A549 (cell line): ENCODE measurements around the gene QPRT. TPM values are rescaled to one million over a fixed set of nuclear protein-coding genes. Genes with fewer than 3 reads are reported as not detected.
"Not testable (repeated sequence)": the region's sequence is repeated elsewhere in the genome, so short reads cannot be mapped to it uniquely, and the experiment has no call there.

ENCODE experiments used
- ATAC-seq, 2 experiments: fragments of 200-7000 bp in 1 of 2; fragments of >200 bp in 1 of 2; cut with Nextera tagmentation in 1 of 2; cut with Tn5 transposase in 1 of 2; 3 replicates each; pipeline versions ENCODE4 v1.8.0 to v1.9.1; 2018 to 2020; ENCODE audit warnings: mild to moderate bottlenecking in 1 of 2, moderate library complexity in 1 of 2
- CTCF ChIA-PET: fragments of 300-600 bp; sonication (Branson Sonifier 250); formaldehyde crosslinking; extraction: SDS; loops from one replicate; lab custom pipeline; 2021; ENCODE audit warnings: antibody characterized with exemption, inconsistent platforms; lab: Yijun Ruan, JAX
- POLR2A ChIA-PET: fragments of 350-600 bp; formaldehyde crosslinking; extraction: SDS; loops from one replicate; lab custom pipeline; 2021; ENCODE audit warnings: antibody characterized with exemption, inconsistent platforms; lab: Yijun Ruan, JAX
- DNase-seq, 2 experiments: peaks; one replicate each; pipeline versions ENCODE4 v3.0.0 to v3.0.0-alpha.2; 2011 to 2016; ENCODE audit warnings: low read depth in 1 of 2, low spot score in 1 of 2
- FAIRE-seq: peaks from 2 replicates; lab custom pipeline; 2011; peaks lifted over from hg19 to GRCh38; lab: Jason Lieb, UNC
- H3K27ac ChIP-seq, 2 experiments: fragments of >200 bp; sonication (Bioruptor Twin); formaldehyde crosslinking; 3 replicates each; pipeline ENCODE4 v1.5.1; 2016 to 2017
- H3K4me1 ChIP-seq: fragments of >200 bp; sonication (Bioruptor Twin); formaldehyde crosslinking; 3 replicates; pipeline ENCODE4 v1.6.1; 2016
- H3K4me2 ChIP-seq: fragments of >200 bp; sonication (Bioruptor Twin); formaldehyde crosslinking; 3 replicates; pipeline ENCODE4 v1.6.1; 2016
- H3K4me3 ChIP-seq: fragments of >200 bp; sonication (Bioruptor Twin); formaldehyde crosslinking; 3 replicates; pipeline ENCODE4 v1.5.1; 2016
- H3K9me3 ChIP-seq: fragments of >200 bp; sonication (Bioruptor Twin); formaldehyde crosslinking; 3 replicates; pipeline ENCODE4 v1.6.1; 2016
- BHLHE40 ChIP-seq: IDR thresholded peaks from 2 replicates; pipeline ENCODE4 v1.6.1; 2012; ENCODE audit warnings: low read depth, low read length, inconsistent platforms
- CBX8 ChIP-seq: fragments of 200-600 bp; sonication (generic); IDR thresholded peaks from 2 replicates; pipeline ENCODE4 v1.6.1; 2016
- CHD2 ChIP-seq: fragments of 150-350 bp; IDR thresholded peaks from 2 replicates; pipeline ENCODE4 v1.6.1; 2014; ENCODE audit warnings: low read length; ENCODE audit not compliant: partially characterized antibody
- CHD4 ChIP-seq: fragments of 200-600 bp; sonication (generic); IDR thresholded peaks from 2 replicates; pipeline ENCODE4 v1.6.1; 2016; ENCODE audit warnings: antibody characterized with exemption, mild to moderate bottlenecking, borderline replicate concordance
- EHF ChIP-seq: fragments of 250-450 bp; sonication (Bioruptor Pico); IDR thresholded peaks from 2 replicates; pipeline ENCODE4 v1.5.0; 2020; ENCODE audit warnings: mild to moderate bottlenecking
- EHMT2 ChIP-seq: fragments of 200-600 bp; sonication (generic); IDR thresholded peaks from 2 replicates; pipeline ENCODE4 v1.6.1; 2016; ENCODE audit warnings: antibody characterized with exemption, low read depth, mild to moderate bottlenecking, moderate library complexity
- EP300 ChIP-seq, 2 experiments: fragments of >200 bp; sonication (Bioruptor Twin); formaldehyde crosslinking; IDR thresholded peaks; 2 replicates in 1 of 2; 3 replicates in 1 of 2; pipeline ENCODE4 v1.6.1; 2016 to 2017
- FOSB ChIP-seq: fragments of 250-450 bp; sonication (Bioruptor Pico); IDR thresholded peaks from 2 replicates; pipeline ENCODE4 v1.5.0; 2020; ENCODE audit warnings: mild to moderate bottlenecking, moderate library complexity
- FOSL2 ChIP-seq, 2 experiments: fragments of 450-650 bp in 1 of 2; fragments of >200 bp in 1 of 2; sonication (Bioruptor Twin) in 1 of 2; formaldehyde crosslinking; IDR thresholded peaks; 2 replicates each; pipeline versions ENCODE4 v1.5.0 to v1.6.1; 2016 to 2020; ENCODE audit warnings: mild to moderate bottlenecking in 1 of 2, moderate library complexity in 1 of 2
- GATA3 ChIP-seq: IDR thresholded peaks from 2 replicates; pipeline ENCODE4 v1.6.1; 2012; ENCODE audit warnings: borderline replicate concordance
- HEYL ChIP-seq: fragments of 250-450 bp; sonication (Bioruptor Pico); IDR thresholded peaks from 2 replicates; pipeline ENCODE4 v1.8.0; 2021; ENCODE audit warnings: mild to moderate bottlenecking, moderate library complexity
- KDM1A ChIP-seq: fragments of 200-600 bp; sonication (generic); IDR thresholded peaks from 2 replicates; pipeline ENCODE4 v1.6.1; 2016; ENCODE audit warnings: low read depth, mild to moderate bottlenecking
- MYC ChIP-seq: IDR thresholded peaks from 2 replicates; pipeline ENCODE4 v1.6.1; 2012; ENCODE audit warnings: mild to moderate bottlenecking, inconsistent platforms, low read length, improper control_type of control experiment, borderline replicate concordance
- NPAS2 ChIP-seq: fragments of 250-450 bp; sonication (Bioruptor Pico); IDR thresholded peaks from 2 replicates; pipeline ENCODE4 v1.8.0; 2022; ENCODE audit warnings: mild to moderate bottlenecking, moderate library complexity, borderline replicate concordance
- POLR2AphosphoS2 ChIP-seq: conservative IDR thresholded peaks from 2 replicates; pipeline ENCODE4 v1.6.1; 2012; ENCODE audit warnings: low read length, improper control_type of control experiment, inconsistent platforms
- RAD21 ChIP-seq, 2 experiments: fragments of >200 bp in 1 of 2; sonication (Bioruptor Twin) in 1 of 2; formaldehyde crosslinking in 1 of 2; IDR thresholded peaks in 1 of 2; conservative IDR thresholded peaks in 1 of 2; 2 replicates in 1 of 2; 3 replicates in 1 of 2; pipeline ENCODE4 v1.6.1; 2012 to 2018; ENCODE audit warnings: inconsistent platforms in 1 of 2
- RCOR1 ChIP-seq: fragments of 150-350 bp; IDR thresholded peaks from 2 replicates; pipeline ENCODE4 v1.6.1; 2014; ENCODE audit warnings: antibody characterized with exemption, low read length, low read depth
- SMC3 ChIP-seq: fragments of >200 bp; sonication (Bioruptor Twin); formaldehyde crosslinking; IDR thresholded peaks from 3 replicates; pipeline ENCODE4 v1.6.1; 2018; ENCODE audit warnings: inconsistent platforms
- TFCP2L1 ChIP-seq: fragments of 250-450 bp; sonication (Bioruptor Pico); IDR thresholded peaks from 2 replicates; pipeline ENCODE4 v1.5.0; 2021; ENCODE audit warnings: mild to moderate bottlenecking
- USF2 ChIP-seq: fragments of 450-650 bp; IDR thresholded peaks from 2 replicates; pipeline ENCODE4 v1.6.1; 2014; ENCODE audit warnings: antibody characterized with exemption
- ZFP36 ChIP-seq: fragments of 450-650 bp; IDR thresholded peaks from 2 replicates; pipeline ENCODE4 v1.6.1; 2014; ENCODE audit warnings: borderline replicate concordance; ENCODE audit not compliant: partially characterized antibody
- ZSCAN20 ChIP-seq: fragments of 250-450 bp; sonication (Bioruptor Pico); IDR thresholded peaks from 2 replicates; pipeline ENCODE4 v1.8.0; 2022; ENCODE audit warnings: mild to moderate bottlenecking, moderate library complexity
- WGBS: methylation state at CpG from one replicate; pipeline ENCODE4 v1.1.6; 2017; ENCODE audit errors: missing lambda C conversion rate; 5-methylcytosine and 5-hydroxymethylcytosine counted together
- polyA plus RNA-seq, 4 experiments: library from polyadenylated mRNA; depleted of rRNA in 3 of 4; stranded (reverse); fragments of >200 nt; fragmentation: RNase III in 1 of 4; extraction: RNeasy Plus Mini Kit Qiagen cat#74134 plus additional on column Dnase treatment in 1 of 4; gene quantifications; 2 replicates in 3 of 4; 3 replicates in 1 of 4; pipeline ENCODE4 v1.2.3, GENCODE V29; 2011 to 2017
- TF ChIP-seq, protein P1 (sequence below): fragments of 250-450 bp; sonication (Bioruptor Pico); IDR thresholded peaks from 2 replicates; pipeline ENCODE4 v1.5.0; 2020; ENCODE audit warnings: low read depth, mild to moderate bottlenecking, moderate library complexity

QPRT gene
- polyA plus RNA-seq, 2 of the 4 experiments (the other 2 are of a cell fraction): 1.7 to 2.1 TPM

DNA sequence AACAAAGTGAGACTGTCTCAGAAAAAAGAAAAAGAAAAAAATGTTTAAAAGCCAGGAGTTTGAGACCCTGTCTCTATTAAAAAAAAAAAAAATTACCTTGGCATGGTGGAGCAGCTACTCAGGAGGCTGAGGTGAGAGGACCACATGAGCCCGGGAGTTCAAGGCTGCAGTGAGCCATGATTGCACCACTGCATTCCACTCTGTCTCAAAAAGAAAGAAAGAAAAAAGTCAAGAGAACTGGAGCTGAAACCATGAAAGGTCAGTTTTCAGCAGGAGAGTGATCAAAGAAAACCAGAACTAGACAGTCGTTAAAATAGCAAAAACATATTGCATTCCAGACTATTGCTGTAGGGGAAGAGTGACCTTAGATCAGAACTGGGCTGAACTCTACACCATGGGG lies 8.8 kb downstream of the QPRT start:
- POLR2A ChIA-PET: no interaction called here

GRCh38 chr16:29688172-29688571 lies 9.2 kb downstream of the QPRT start:
- no peak for ATAC-seq
- H3K4me1 ChIP-seq: peaks cover 5% of the 10 kb centered on the region; the same call in 1 of the 3 replicates
- ChIA-PET POLR2A (no interaction called here), CTCF (interaction anchor here (0.6 to 7.3 kb wide), 5 partner anchors 14 to 411 kb away, joined by 3 to 81 read pairs (median 3); no protein-coding TSS in a partner anchor)
- 79% methylated on average over 5 of the region's 5 CpGs for WGBS
- H3K9me3 ChIP-seq: no peaks in the 10 kb centered on the region
- no peak overlapping the region for H3K4me2 ChIP-seq
- no peak overlapping the region for H3K27ac ChIP-seq
- no peak overlapping the region for H3K4me3 ChIP-seq
- no peak for FAIRE-seq
- no peak for DNase-seq
- TF ChIP-seq CBX8 (no peak), SMC3 (no peak), CHD2 (no peak), POLR2AphosphoS2 (no peak)

More for the DNA sequence above, 8.8 kb downstream of the QPRT start:
- DNase-seq: no peak
- TF ChIP-seq USF2: no peak
- TF ChIP-seq MYC: no peak
- no peak for TF ChIP-seq GATA3
- no peak for TF ChIP-seq FOSB (CRISPR knock-in tag)
- no peak for TF ChIP-seq TFCP2L1 (CRISPR knock-in tag)
- no peak for TF ChIP-seq SMC3
- TF ChIP-seq, protein P1, sequence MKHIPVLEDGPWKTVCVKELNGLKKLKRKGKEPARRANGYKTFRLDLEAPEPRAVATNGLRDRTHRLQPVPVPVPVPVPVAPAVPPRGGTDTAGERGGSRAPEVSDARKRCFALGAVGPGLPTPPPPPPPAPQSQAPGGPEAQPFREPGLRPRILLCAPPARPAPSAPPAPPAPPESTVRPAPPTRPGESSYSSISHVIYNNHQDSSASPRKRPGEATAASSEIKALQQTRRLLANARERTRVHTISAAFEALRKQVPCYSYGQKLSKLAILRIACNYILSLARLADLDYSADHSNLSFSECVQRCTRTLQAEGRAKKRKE (CRISPR knock-in tag): no peak
- no peak for TF ChIP-seq RAD21 (conservative IDR thresholded peaks at IDR 0.05 in 1 of 2, IDR thresholded peaks at IDR 0.05 in 1 of 2)
- TF ChIP-seq CHD4: no peak
- no peak for TF ChIP-seq FOSL2 (IDR thresholded peaks at IDR 0.05)
- no peak for TF ChIP-seq FOSL2 (CRISPR knock-in tag; IDR thresholded peaks at IDR 0.05)
- TF ChIP-seq NPAS2 (CRISPR knock-in tag): no peak
- TF ChIP-seq RCOR1: no peak
- TF ChIP-seq KDM1A: no peak
- no peak for TF ChIP-seq EHMT2
- no peak for TF ChIP-seq EHF (CRISPR knock-in tag)
- no peak for TF ChIP-seq HEYL
- TF ChIP-seq ZSCAN20 (CRISPR knock-in tag): no peak
- TF ChIP-seq ZFP36: no peak
- TF ChIP-seq EP300 (IDR thresholded peaks at IDR 0.05): no peak
- no peak for TF ChIP-seq BHLHE40
- no peak for FAIRE-seq
- Histone ChIP-seq H3K9me3 (no peaks in the 10 kb centered on the region), H3K4me2 (no peak overlapping the region), H3K27ac (no peak overlapping the region), H3K4me1 (peaks cover 5% of the 10 kb centered on the region; the same call in 1 of the 3 replicates), H3K4me3 (no peak overlapping the region)
- 55% methylated on average over 2 of the region's 2 CpGs for WGBS
- ATAC-seq: no peak
- CTCF ChIA-PET: interaction anchor here (0.6 to 7.3 kb wide), 3 partner anchors 14 to 411 kb away, joined by 3 to 81 read pairs (median 3); no protein-coding TSS in a partner anchor

DNA sequence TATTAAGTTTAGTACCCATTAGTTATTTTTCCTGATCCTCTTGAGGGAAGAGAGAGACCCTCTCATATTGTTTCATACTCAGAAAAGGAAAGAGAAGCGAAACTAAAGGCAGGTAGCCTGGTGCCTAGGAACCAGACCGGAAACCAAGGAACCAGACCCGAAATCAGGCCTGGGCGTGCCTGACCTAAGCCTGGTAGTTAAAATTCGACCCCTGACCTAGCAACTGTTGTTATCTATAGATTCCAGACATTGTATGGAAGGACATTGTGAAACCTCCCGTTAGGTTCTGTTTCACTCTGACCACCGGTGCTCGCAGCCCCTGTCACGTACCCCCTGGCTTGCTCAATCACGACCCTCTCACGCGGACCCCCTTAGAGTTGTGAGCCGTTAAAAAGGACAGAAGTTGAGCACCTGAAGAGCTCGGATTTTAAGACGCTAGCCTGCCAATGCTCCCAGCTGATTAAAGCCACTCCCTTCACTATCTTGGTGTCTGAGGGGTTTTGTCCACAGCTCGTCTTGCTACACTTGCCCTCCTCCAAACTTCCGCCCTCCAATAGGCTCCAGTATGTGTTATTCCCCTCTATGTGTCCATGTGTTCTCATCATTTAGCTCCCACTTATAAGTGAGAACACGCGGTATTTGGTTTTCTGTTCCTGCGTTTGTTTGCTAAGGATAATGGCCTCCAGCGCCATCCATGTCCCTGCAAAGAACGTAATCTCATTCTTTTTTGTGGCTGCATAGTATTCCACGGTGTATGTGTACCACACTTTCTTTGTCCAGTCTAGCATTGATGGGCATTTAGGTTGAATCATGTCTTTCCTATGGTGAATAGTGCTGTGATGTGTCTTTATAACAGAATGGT lies 10.7 kb downstream of the QPRT start:
- FAIRE-seq, H3K4me3 ChIP-seq, DNase-seq, H3K27ac ChIP-seq, H3K4me2 ChIP-seq, ATAC-seq, POLR2A ChIA-PET, H3K4me1 ChIP-seq, H3K9me3 ChIP-seq: not testable (repeated sequence)
- CTCF ChIA-PET: interaction anchor here (0.9 to 7.3 kb wide), 3 partner anchors 12 to 342 kb away, joined by 3 to 81 read pairs (median 17); partner anchors contain the start of gene TLCD3B
- 86% methylated on average over 23 of the region's 23 CpGs for WGBS

DNA sequence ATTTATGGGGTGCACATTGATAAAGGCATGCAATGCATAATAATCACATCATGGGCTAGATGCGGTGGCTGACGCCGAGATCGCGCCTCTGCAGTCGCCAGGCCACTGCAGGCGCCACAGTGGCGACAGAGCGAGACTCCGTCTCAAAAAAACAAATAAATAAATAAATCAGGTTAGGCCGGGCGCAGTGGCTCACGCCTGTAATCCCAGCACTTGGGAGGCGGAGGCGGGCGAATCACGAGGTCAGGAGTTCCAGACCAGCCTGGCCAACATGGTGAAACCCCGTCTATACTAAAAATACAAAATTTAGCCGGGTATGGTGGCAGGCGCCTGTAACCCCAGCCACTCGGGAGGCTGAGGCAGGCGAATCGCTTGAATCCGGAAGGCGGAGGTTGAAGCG lies 13.6 kb downstream of the QPRT start:
- DNase-seq, FAIRE-seq, H3K9me3 ChIP-seq, H3K4me2 ChIP-seq, ATAC-seq, H3K4me3 ChIP-seq, POLR2A ChIA-PET, H3K27ac ChIP-seq, H3K4me1 ChIP-seq: not testable (repeated sequence)
- 95% methylated on average over 26 of the region's 26 CpGs for WGBS
- CTCF ChIA-PET: interaction anchor here (0.7 to 7.3 kb wide), 19 partner anchors 9 to 363 kb away, joined by 3 to 81 read pairs (median 7); partner anchors contain the start of genes PAGR1, QPRT and TLCD3B
